Gastrocnemius medialis (tissue), 4 donors: Measurements from ENCODE around the gene TOMM20.

ENCODE experiments used
- CTCF ChIP-seq, 5 experiments: fragments of 450-650 bp in 3 of 5; fragments of 200-600 bp in 2 of 5; sonication (generic) in 2 of 5; IDR thresholded peaks in 4 of 5; conservative IDR thresholded peaks in 1 of 5; 1 replicate in 4 of 5; 2 replicates in 1 of 5; pipeline ENCODE4 v1.5.1; 2016 to 2019; ENCODE audit warnings: antibody characterized with exemption in 5 of 5, mild to moderate bottlenecking in 3 of 5, moderate library complexity in 3 of 5
- POLR2A ChIP-seq, 2 donors: fragments of 450-650 bp; IDR thresholded peaks; one replicate each; pipeline ENCODE4 v1.6.1; 2017; ENCODE audit warnings: antibody characterized with exemption in 2 of 2, mild to moderate bottlenecking in 2 of 2, moderate library complexity in 2 of 2

- TF ChIP-seq CTCF (IDR thresholded peaks at IDR 0.05 in 4 of 5, conservative IDR thresholded peaks at IDR 0.05 in 1 of 5) (no peak), POLR2A (IDR thresholded peaks at IDR 0.05) (no peak)
Observed at GRCh38 chr1:235087906-235088305, 40.7 kb downstream of the TOMM20 start.
